G401 (cell line): ENCODE data around the gene USP16. TPM values are rescaled to one million over a fixed set of nuclear protein-coding genes. Genes with fewer than 3 reads are reported as not detected.
"Not testable (repeated sequence)": the region's sequence is repeated elsewhere in the genome, so short reads cannot be mapped to it uniquely, and the experiment has no call there.

Experiments
- DNase-seq: peaks from one replicate; pipeline ENCODE4 v3.0.0-alpha.2; 2015; ENCODE audit warnings: low spot score
- in situ Hi-C: cut with HindIII; loops from 2 replicates; pipeline ENCODE4 v1.10.0; 2016; ENCODE audit warnings: low sequenced_read_pairs, mixed read lengths
- total RNA-seq: library from RNA; depleted of rRNA; stranded (reverse); fragments of >200 nt; shearing (Covaris generic); gene quantifications from 2 replicates; pipeline ENCODE4 v1.2.3, GENCODE V29; 2014; rRNA removed

The USP16 gene
- 36.2 and 46.4 TPM in 2 replicates for total RNA-seq

GRCh38 chr21:29024474-29025327 is at the start of gene USP16:
Gene USP16 (plus strand): TSS chr21:29024668. CDS start chr21:29027914, 3,246 bp downstream.
- DNase-seq, result peak; percentile 97
- in situ Hi-C loops, result no loop called here

- DNase-seq, result no peak
- in situ Hi-C loops, result no loop called here
Observed at GRCh38 chr21:28975397-28975796, 49.1 kb upstream of the USP16 start.

DNA sequence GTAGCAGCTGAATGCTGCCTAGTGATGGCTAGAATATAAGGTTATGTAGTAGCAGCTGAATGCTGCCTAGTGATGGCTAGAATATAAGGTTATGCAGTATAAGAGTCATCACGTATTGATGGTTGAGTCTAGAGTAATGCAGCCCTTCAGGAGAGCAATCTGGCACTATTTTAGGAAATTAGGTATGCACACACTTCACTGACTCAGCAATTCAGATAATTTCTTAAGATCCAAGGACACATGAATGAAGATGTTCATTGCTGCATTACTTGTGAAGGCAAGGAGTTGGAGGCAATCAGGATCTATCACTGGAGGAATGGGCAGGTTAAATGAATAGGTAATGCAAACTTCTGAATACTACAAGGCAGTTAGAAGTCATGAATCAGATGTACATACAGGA is 45.4 kb upstream of the USP16 start:
- in situ Hi-C loops, result no loop called here
- no peak for DNase-seq

DNA sequence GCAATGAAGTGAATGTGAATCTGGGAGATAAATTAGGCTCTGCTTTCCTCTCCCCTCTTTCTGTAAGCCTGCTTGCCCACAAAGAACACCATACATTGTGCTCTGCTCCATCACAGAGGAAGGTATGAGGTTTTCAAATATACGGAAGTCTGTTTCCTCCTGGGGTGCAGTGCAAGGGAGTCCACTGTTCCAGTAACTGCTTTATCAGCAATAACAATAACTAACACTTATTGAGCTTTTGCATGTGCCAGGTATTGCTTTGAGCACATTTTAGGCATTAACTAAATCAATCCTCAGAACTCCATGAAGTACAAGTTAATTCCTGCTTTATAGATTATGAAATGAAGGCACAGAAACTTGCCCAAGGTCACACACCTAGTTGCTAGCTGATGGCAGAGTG is 41.8 kb upstream of the USP16 start:
- in situ Hi-C loops, result no loop called here
- DNase-seq, result no peak

DNA sequence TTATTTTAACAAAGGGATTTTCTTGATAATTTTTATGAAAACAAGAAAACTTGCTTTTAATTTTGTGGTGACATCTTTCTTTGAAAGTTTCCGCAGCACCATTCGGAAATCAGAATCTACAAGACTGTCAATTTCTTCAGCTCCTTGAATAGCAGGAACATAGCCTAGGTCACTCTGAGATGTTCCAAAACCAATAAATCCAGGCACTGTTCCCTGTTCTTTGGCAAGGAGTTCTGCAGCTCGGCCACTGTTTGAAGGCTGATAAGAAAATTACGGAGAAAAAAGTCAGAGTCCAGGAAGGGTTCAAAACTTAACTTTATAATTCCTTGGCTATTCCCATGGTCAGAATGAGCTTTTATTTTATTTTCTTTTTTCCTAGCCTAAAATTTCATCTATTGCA is 37.8 kb upstream of the USP16 start:
- in situ Hi-C loops, result no loop called here
- DNase-seq, result no peak

- DNase-seq, in situ Hi-C loops: not testable (repeated sequence)
Observed at GRCh38 chr21:28988146-28988545, 36.3 kb upstream of the USP16 start.

DNA sequence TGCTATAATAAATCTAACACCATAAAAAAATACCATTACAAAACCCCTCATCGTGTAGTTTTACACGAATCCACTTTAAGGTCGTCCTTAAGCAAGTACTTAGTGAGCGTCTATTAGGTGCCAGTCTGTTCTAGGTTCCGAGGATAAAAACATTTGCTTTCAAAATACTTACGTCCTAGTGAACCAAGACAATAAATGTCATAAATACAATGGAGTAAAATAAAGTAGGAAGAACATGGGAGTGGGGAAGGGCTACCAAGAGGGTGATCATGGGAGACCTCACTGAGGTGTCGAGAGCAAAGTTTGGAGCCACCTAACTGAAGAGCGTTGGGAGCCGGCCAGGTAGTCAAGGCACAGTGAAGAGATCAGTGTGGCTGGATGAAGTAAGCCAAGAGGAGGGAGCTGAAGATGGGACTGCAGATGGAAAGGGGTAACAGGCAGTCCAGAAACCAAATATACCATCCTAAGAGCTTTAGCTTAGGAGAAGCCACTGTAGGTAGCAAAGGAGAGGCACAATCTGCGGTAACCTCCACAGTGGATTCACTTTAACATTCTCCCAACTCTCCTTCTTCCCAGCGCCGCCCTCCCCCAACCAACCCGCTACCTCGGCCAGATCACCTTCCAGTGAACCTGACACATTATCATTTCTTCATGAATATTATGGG is 32.5 kb upstream of the USP16 start:
- in situ Hi-C loops, result no loop called here
- DNase-seq, result no peak

GRCh38 chr21:28992526-28993292 is 31.8 kb upstream of the USP16 start, which contains the start of gene LTN1:
Gene LTN1 (minus strand): TSS chr21:28992877. CDS start chr21:28992805, 72 bp downstream.
- peak; percentile 99 for DNase-seq
- in situ Hi-C loops, result no loop called here

DNA sequence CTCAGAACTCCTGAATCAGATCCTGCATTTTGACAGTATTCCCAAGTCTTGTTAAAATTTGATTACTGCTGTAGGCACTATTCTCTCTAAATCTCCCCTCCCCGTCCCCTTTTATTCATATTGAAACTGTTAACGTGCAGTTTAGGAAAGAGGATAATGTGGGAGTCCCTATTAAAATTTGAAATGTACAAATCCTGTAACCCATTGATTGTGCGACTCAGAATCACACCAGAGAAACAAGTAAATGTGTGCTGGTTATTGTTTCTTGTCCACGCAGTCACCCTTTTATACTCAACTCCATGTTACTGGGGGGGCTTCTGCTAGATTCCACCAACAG is 31.2 kb upstream of the USP16 start:
- in situ Hi-C loops, result no loop called here
- DNase-seq, result no peak

DNA sequence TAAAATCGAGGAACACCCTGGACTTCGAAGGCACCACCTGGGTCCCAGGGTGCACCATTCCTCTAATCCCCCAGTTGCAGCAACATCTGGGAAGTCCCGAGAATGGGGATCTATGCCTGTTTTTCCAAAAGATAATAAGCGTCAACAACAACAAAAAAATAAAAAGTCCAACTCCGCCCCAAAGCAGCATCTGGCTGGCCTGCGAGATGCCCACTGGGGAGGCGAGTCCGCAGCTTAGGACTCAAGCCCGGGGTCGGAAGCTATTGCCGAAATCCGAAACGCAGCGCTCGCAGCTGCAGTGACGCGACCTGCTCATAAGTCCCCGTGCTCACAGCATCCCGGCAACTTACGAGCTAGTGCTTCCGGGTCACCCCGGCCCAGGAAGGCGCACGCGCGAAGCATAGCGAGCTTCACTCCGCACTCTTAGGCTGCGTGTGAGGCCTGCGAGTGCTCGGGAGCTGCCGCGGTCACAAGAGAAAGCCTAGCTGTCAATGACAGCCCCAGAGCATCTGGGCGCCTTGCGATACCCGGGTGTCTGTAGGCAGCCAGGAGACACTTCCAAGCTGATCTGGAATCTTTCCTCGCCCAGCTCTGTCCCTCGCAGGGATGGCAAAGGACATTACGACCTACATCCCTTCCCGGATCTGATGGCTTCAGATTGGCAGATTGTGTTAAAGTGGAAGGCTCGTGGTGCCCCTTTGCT is 21.9 kb upstream of the USP16 start:
- in situ Hi-C loops, result no loop called here

GRCh38 chr21:29005696-29006095 is 18.8 kb upstream of the USP16 start:
- DNase-seq, result no peak
- in situ Hi-C loops, result no loop called here

More for the DNA sequence above, 21.9 kb upstream of the USP16 start:
- peak; percentile 96 for DNase-seq

DNA sequence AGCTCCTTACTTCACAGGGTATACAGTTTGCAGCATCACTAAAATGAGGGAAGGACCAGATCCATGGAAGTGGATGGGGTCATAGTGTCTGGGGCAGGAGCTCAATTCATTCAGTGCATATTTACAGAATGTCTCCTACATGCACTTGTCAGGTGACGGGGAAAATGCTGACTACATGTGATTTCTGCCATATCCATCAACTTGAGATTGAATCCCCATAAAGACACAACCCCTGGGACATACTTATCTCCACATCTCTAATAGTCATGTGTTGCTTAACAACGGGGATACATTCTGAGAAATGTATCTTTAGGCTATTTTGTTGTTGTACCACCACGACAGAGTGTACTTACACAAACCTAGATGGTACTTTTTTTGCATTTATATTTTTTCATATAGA is 17.3 kb upstream of the USP16 start:
- DNase-seq, result no peak
- in situ Hi-C loops, result no loop called here

GRCh38 chr21:29007810-29008209 is 16.7 kb upstream of the USP16 start:
- in situ Hi-C loops, result no loop called here
- DNase-seq, result no peak

GRCh38 chr21:29008367-29008766 is 16.1 kb upstream of the USP16 start:
- in situ Hi-C loops, result no loop called here
- no peak for DNase-seq

GRCh38 chr21:29011236-29011635 is 13.2 kb upstream of the USP16 start:
- DNase-seq, in situ Hi-C loops: not testable (repeated sequence)

- no peak for DNase-seq
- in situ Hi-C loops, result no loop called here
Observed at GRCh38 chr21:29017639-29018237, 6.7 kb upstream of the USP16 start.

- peak; percentile 9 for DNase-seq
- in situ Hi-C loops, result no loop called here
Observed at GRCh38 chr21:29018540-29018939, 5.9 kb upstream of the USP16 start.

DNA sequence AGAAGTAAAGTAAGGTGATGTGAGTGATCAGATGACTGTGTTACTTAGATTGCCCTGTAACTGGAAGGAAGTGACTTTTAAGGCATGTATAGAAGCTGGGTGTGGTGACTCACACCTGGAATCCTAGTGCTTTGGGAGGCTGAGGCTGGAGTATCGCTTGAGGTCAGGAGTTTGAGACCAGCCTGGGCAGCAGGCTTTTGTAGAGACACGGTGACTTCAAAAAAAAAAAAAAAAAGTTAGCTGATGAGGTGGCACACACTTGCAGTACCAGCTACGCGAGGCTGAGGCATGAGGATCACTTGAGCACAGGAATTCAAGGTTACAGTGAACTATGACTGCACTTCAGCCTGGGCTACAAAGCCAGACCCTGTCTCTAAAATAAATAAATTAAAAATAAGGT is 2.3 kb upstream of the USP16 start:
- no peak for DNase-seq
- in situ Hi-C loops, result no loop called here

DNA sequence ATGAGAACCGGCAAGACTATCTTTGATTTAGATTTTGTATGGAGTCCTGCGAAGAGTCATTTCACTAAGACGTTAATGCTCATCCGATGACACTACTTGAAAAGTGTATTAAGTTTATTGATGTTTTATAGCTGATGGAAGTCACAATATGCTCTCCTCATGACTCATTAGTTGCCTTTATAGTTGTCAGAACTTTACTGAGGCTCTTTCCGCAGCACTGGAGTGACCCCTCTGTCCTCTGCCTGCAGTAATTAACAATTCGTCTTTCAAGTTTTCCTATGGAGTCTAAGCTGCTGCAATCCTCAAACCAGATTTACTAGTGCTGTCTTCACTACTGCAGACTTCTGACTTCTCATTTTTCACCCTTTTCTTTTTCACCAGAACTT is 853 bp downstream of the USP16 start:
- DNase-seq, result no peak
- in situ Hi-C loops, result no loop called here
